Rectal smooth muscle tissue (tissue), 1 donor: ENCODE measurements around the gene GPR18.
"Not testable (repeated sequence)": the region's sequence is repeated elsewhere in the genome, so short reads cannot be mapped to it uniquely, and the experiment has no call there.

Experiments
- H3K27ac ChIP-seq: one replicate; pipeline ENCODE4 v1.7.0; 2013; ENCODE audit warnings: low read depth, low read length, inconsistent platforms
- H3K27me3 ChIP-seq: one replicate; pipeline ENCODE4 v1.7.0; 2013; ENCODE audit warnings: low read length; ENCODE audit not compliant: control insufficient read depth, insufficient read depth
- H3K36me3 ChIP-seq: one replicate; pipeline ENCODE4 v1.7.0; 2013; ENCODE audit warnings: low read length; ENCODE audit not compliant: control insufficient read depth, insufficient read depth
- H3K4me1 ChIP-seq: one replicate; pipeline ENCODE4 v1.7.0; 2013; ENCODE audit warnings: low read length; ENCODE audit not compliant: control insufficient read depth, insufficient read depth
- H3K4me3 ChIP-seq: one replicate; pipeline ENCODE4 v1.7.0; 2013; ENCODE audit warnings: low read length
- H3K9ac ChIP-seq: one replicate; pipeline ENCODE4 v1.7.0; 2013; ENCODE audit warnings: low read length

Gene GPR18

DNA sequence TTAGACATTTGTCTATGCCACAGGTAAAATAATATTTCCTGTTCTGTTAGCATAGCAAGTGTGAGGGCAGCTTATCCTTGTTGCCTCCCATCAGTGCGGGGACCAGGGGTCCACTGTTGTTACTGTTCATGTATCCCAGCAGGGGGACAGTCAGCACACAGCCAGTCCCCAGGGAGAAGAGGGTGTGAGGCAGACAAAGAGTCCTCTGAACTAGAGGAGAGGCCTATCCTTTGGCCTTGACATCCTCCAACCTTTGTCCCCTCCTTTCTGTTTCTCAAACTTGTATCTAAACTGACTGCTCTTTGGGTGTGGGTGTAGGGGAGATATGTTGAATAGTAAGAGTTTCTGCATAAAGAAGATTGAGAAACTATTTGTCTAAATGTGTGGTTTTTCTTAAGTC lies 2.9 kb upstream of the GPR18 start:
- H3K36me3 ChIP-seq, result peaks cover 2% of the 10 kb centered on the region
- peaks cover 3% of the 10 kb centered on the region for H3K4me1 ChIP-seq

DNA sequence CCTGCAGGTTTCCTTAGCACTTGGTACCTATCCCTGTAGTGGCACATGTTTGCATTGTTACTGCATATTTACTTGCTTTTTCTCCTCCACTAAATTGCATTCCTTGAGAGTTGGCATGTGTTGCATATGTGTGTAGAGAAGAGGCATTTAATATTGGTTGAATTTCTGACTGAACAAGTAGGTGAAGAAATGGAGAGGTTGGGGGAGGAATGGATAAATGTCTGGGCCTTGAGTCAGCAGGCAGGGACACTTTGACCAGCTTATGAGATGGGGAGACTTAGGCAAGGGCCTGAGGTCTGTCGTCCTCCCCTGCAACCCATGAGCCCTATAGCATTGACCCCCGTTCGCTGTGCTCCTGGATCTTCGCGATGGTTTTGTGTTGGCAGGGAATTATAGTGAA lies 2.0 kb upstream of the GPR18 start:
- Histone ChIP-seq H3K4me3 (no peak overlapping the region), H3K4me1 (peaks cover 3% of the 10 kb centered on the region), H3K27me3 (no peaks in the 10 kb centered on the region), H3K36me3 (peaks cover 2% of the 10 kb centered on the region), H3K27ac (no peak overlapping the region), H3K9ac (no peak overlapping the region)

More for the DNA sequence above, 2.9 kb upstream of the GPR18 start:
- H3K9ac ChIP-seq, result no peak overlapping the region
- no peaks in the 10 kb centered on the region for H3K27me3 ChIP-seq
- no peak overlapping the region for H3K27ac ChIP-seq
- H3K4me3 ChIP-seq, result no peak overlapping the region

DNA sequence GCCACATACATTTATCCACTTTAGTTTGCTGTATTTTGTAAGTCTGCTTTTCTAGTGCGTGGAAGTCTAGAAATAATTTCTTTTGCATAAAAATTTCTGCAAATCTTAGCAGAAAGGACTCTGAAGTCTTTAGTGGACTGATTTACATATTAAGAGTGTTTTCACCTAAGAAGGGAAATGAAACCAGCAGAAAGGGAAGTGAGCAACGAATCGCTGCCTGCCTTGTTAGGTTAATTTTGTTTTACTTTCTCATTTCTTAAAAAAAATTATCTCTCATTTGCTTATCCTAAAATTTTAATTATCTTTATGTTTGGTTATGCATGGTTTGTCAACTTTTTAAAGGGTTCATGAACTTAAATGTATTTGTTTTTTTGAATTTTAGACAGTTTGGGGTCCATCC lies 767 bp upstream of the GPR18 start:
- no peaks in the 10 kb centered on the region for H3K27me3 ChIP-seq
- no peak overlapping the region for H3K9ac ChIP-seq
- peaks cover 2% of the 10 kb centered on the region for H3K36me3 ChIP-seq
- peaks cover 3% of the 10 kb centered on the region for H3K4me1 ChIP-seq
- no peak overlapping the region for H3K27ac ChIP-seq
- no peak overlapping the region for H3K4me3 ChIP-seq

GRCh38 chr13:99257291-99257690 lies 888 bp downstream of the GPR18 start:
- Histone ChIP-seq H3K9ac (no peak overlapping the region), H3K4me1 (peaks cover 3% of the 10 kb centered on the region), H3K27ac (no peak overlapping the region), H3K4me3 (no peak overlapping the region), H3K27me3 (no peaks in the 10 kb centered on the region), H3K36me3 (peaks cover 2% of the 10 kb centered on the region)

DNA sequence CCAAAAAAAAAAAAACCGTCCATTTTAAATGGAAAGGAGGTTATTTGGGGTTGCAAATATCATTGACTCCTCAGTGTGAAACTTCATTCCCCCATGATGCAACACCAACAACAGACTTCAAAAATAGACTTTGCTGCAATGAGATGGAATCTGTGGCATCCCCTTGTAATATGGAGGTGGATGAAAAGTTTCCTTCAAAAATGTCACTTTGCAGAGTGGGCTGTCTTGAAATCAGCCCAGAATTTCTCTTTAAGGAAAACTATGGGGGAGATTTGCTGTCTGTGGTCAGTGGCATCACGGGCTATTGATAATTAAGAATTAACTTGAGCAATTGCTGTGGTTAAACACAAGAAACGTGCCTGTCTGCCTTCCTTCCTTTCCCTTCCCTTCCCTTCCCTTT lies 1.5 kb downstream of the GPR18 start:
- Histone ChIP-seq H3K27me3 (no peaks in the 10 kb centered on the region), H3K9ac (no peak overlapping the region), H3K4me3 (no peak overlapping the region), H3K36me3 (peaks cover 6% of the 10 kb centered on the region), H3K4me1 (peaks cover 3% of the 10 kb centered on the region), H3K27ac (no peak overlapping the region)

DNA sequence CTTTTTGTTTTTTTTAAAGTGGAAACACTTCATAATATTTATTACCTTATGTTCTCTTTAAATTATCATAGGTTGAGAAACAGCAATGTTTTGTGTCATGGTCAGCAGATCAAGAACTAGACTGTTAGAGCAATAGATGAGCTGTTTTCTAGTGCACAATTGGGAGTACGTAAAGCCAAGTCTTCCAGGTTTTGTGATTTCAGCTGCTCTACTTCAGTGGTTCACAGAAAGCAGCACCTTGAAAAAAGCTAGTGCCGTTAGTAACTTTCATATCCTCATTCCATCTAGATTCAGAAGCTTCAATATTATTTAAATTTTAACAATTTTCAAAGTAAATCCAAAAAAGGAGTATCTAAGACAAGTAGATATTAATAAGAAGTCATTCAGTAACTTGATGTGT lies 1.9 kb downstream of the GPR18 start:
- H3K9ac ChIP-seq, result no peak overlapping the region
- no peaks in the 10 kb centered on the region for H3K27me3 ChIP-seq
- H3K36me3 ChIP-seq, result peaks cover 6% of the 10 kb centered on the region
- no peak overlapping the region for H3K4me3 ChIP-seq
- H3K27ac ChIP-seq, result no peak overlapping the region
- H3K4me1 ChIP-seq, result peaks cover 3% of the 10 kb centered on the region

- no peak overlapping the region for H3K27ac ChIP-seq
- no peak overlapping the region for H3K9ac ChIP-seq
- no peak overlapping the region for H3K4me3 ChIP-seq
- H3K36me3 ChIP-seq, result peaks cover 6% of the 10 kb centered on the region
- no peaks in the 10 kb centered on the region for H3K27me3 ChIP-seq
- peaks cover 3% of the 10 kb centered on the region for H3K4me1 ChIP-seq
These were observed 2.9 kb downstream of the GPR18 start for GRCh38 chr13:99255271-99255670.

- no peaks in the 10 kb centered on the region for H3K27me3 ChIP-seq
- no peak overlapping the region for H3K9ac ChIP-seq
- no peak overlapping the region for H3K4me3 ChIP-seq
- H3K4me1 ChIP-seq, result peaks cover 3% of the 10 kb centered on the region
- no peak overlapping the region for H3K27ac ChIP-seq
- peaks cover 4% of the 10 kb centered on the region for H3K36me3 ChIP-seq
These were observed 3.3 kb downstream of the GPR18 start for GRCh38 chr13:99254830-99255229.

- Histone ChIP-seq H3K4me3 (no peak overlapping the region), H3K27me3 (no peaks in the 10 kb centered on the region), H3K4me1 (peaks cover 3% of the 10 kb centered on the region), H3K27ac (no peak overlapping the region), H3K9ac (no peak overlapping the region), H3K36me3 (peaks cover 6% of the 10 kb centered on the region)
These were observed 6.3 kb downstream of the GPR18 start for GRCh38 chr13:99251921-99252320.

DNA sequence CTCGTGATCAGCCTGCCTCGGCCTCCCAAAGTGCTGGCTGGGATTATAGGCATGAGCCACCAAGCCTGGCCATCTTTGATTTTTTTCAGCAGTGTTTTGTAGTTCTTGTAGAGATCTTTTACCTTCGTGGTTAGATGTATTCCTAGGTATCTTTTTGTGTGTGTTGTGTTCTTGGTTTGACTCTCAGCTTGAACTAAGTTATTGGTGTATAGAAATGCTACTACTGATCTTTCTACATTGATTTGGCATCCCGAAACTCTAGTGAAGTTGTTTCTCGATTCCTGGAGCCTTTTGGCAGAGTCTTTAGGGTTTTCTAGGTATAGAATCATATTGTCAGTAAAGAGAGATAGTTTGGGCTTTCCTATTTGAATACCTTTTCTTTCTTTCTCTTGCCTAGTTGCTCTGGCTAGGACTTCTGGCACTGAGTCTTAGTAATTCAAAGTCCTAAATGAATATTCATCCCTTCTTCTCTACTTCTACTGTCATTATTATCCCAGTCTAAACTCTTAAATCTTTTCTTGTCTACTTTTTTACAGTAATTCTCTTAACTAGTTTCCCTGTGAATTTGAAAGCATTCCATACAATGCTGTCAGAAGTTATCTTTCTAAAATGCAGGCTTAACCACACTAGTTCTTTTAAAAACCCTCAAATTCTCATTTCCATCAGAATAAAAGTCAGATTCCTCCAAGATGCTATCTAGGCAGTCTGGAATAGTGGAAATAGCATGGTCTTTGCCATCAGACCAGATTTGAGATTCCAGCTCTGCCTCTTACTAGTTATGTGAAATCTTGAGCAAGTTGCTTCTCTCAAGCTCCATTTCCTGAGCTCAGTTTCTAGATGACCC lies 7.0 kb downstream of the GPR18 start:
- Histone ChIP-seq H3K36me3 (peaks cover 6% of the 10 kb centered on the region), H3K27me3 (no peaks in the 10 kb centered on the region), H3K9ac (no peak overlapping the region), H3K4me1 (peaks cover 1% of the 10 kb centered on the region), H3K27ac (no peak overlapping the region), H3K4me3 (no peak overlapping the region)

GRCh38 chr13:99249606-99250005 lies 8.6 kb downstream of the GPR18 start:
- H3K27me3 ChIP-seq, H3K4me1 ChIP-seq, H3K9ac ChIP-seq, H3K36me3 ChIP-seq, H3K4me3 ChIP-seq, H3K27ac ChIP-seq: not testable (repeated sequence)

GRCh38 chr13:99249178-99249577 lies 9.0 kb downstream of the GPR18 start:
- not testable (repeated sequence) for H3K36me3 ChIP-seq, H3K4me1 ChIP-seq, H3K4me3 ChIP-seq, H3K9ac ChIP-seq, H3K27ac ChIP-seq, H3K27me3 ChIP-seq

DNA sequence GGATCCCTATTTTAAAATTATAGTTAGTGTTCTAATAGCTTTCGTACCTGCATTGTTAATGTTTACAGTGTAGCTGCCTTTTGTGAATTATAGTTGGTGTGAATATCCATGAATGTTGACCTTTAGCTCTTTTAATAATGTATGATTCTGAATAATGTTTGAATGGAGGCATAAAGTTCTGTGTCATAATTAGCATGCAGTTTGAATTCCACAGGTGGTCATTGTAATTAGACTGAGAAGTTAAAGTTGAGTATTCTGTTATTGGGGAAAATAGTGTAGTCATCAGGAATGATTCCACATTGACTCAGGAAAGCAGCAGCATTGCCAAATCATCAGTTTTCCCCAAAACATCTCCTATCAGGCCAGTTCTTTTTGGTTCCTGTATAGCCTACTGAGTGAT lies 12.1 kb downstream of the GPR18 start:
- Histone ChIP-seq H3K36me3 (peaks cover 2% of the 10 kb centered on the region), H3K4me3 (no peak overlapping the region), H3K27ac (no peak overlapping the region), H3K4me1 (no peaks in the 10 kb centered on the region), H3K9ac (no peak overlapping the region), H3K27me3 (no peaks in the 10 kb centered on the region)
